AG20443 (cell line): Measurements from ENCODE around the gene FBXL20.
"Not testable (repeated sequence)": the region's sequence is repeated elsewhere in the genome, so short reads cannot be mapped to it uniquely, and the experiment has no call there.

Experiments
- DNase-seq: peaks from one replicate; pipeline ENCODE4 v3.0.0; 2012; ENCODE audit warnings: low spot score, mixed read lengths

The FBXL20 gene

GRCh38 chr17:39401412-39402243, at the start of gene FBXL20:
Gene FBXL20 (minus strand): TSS chr17:39401626. CDS start chr17:39401402, 224 bp downstream.
- DNase-seq = peak; percentile 97

GRCh38 chr17:39450847-39451581, 49.6 kb upstream of the FBXL20 start, which contains the start of gene MED1:
Gene MED1 (minus strand): TSS chr17:39451263. CDS start chr17:39451062, 201 bp downstream.
- DNase-seq = peak; percentile 98

- DNase-seq = no peak
These were observed 48.6 kb upstream of the FBXL20 start for GRCh38 chr17:39450051-39450450.

- DNase-seq = no peak
These were observed 46.1 kb upstream of the FBXL20 start for GRCh38 chr17:39447561-39447960.

- no peak for DNase-seq
These were observed 41.9 kb upstream of the FBXL20 start for GRCh38 chr17:39443326-39443725.

- DNase-seq = not testable (repeated sequence)
These were observed 38.4 kb upstream of the FBXL20 start for GRCh38 chr17:39439868-39440267.

GRCh38 chr17:39429600-39429999, 28.2 kb upstream of the FBXL20 start:
- DNase-seq = no peak

GRCh38 chr17:39416141-39416540, 14.7 kb upstream of the FBXL20 start:
- DNase-seq = no peak

GRCh38 chr17:39410279-39410678, 8.9 kb upstream of the FBXL20 start:
- DNase-seq = no peak

GRCh38 chr17:39408360-39408759, 6.9 kb upstream of the FBXL20 start:
- DNase-seq = no peak

- DNase-seq = no peak
These were observed 5.5 kb upstream of the FBXL20 start for GRCh38 chr17:39406951-39407350.

GRCh38 chr17:39405436-39405835, 4.0 kb upstream of the FBXL20 start:
- no peak for DNase-seq

- peak; percentile 81 for DNase-seq
These were observed 3.3 kb upstream of the FBXL20 start for GRCh38 chr17:39404542-39405378.

- no peak for DNase-seq
These were observed 1.6 kb upstream of the FBXL20 start for GRCh38 chr17:39402890-39403605.

GRCh38 chr17:39402244-39402889, 941 bp upstream of the FBXL20 start:
- peak; percentile 96 for DNase-seq

GRCh38 chr17:39400547-39401411, 647 bp downstream of the FBXL20 start:
- peak; percentile 30 for DNase-seq

- DNase-seq = no peak
These were observed 1.6 kb downstream of the FBXL20 start for GRCh38 chr17:39399791-39400190.

GRCh38 chr17:39393736-39394135, 7.7 kb downstream of the FBXL20 start:
- DNase-seq = peak; percentile 16

GRCh38 chr17:39391448-39391847, 10.0 kb downstream of the FBXL20 start:
- no peak for DNase-seq

- DNase-seq = no peak
These were observed 16.4 kb downstream of the FBXL20 start for GRCh38 chr17:39385040-39385439.
